ENCODE measurements around the gene CKAP2L. TPM values are rescaled to one million over a fixed set of nuclear protein-coding genes. Genes with fewer than 3 reads are reported as not detected.

CKAP2L gene
- total RNA-seq, 2 experiments from 2014 or later: 59.1 to 78.1 TPM

DNA sequence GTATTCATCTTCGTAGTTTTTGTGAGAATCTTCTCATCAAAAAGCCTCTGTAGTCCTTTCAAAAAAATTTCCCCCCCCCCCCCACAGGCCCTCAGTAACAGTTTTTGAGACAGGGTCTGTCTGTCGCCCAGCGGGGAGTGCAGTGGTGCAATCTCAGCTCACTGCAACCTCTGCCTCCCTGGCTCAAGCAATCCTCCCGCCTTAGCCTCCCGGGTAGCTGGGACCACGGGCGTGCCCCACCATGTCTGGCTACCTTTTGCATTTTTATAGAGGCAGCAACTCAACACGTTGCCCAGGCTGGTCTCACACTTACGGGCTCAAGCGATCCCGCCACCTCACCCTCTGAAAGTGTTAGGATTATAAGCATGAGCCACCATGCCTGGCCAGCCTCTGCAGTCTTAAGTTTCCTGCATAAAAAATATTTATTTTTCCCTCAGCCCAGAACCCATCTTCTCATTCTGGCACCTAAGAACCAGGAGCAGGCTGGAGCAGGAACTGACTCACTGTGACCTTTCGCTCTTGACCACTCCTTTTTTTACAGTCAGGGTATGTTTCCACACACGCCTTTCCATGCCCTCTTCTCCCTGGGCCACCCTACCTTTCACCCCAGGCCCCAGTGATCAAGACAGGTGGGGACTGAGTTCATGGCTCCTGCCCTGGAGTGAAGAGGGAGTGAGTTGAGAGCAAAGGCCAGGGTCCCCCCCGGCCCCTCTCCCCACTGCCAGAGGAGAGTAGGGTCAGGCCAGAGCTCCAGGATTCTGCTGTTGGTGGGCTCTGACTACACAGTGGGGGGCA is 76.1 kb downstream of the CKAP2L start:
- ChIA-PET POLR2A (no interaction called here), CTCF (interaction anchor here (0.7 to 1.7 kb wide), 4 partner anchors 9 to 1182 kb away, joined by 3 to 7 read pairs (median 4); no protein-coding TSS in a partner anchor)
- no peak overlapping the region for H3K4me3 Mint-ChIP-seq
- no peaks in the 10 kb centered on the region for H3K9me3 Mint-ChIP-seq
- no peaks in the 10 kb centered on the region for H3K27me3 Mint-ChIP-seq
- no peak overlapping the region for H3K27ac Mint-ChIP-seq
- H3K36me3 Mint-ChIP-seq (ENCODE audit: low read depth): no peaks in the 10 kb centered on the region
- peaks cover 54% of the 10 kb centered on the region for H3K4me1 Mint-ChIP-seq
- DNase-seq: no peak

- CTCF ChIA-PET: interaction anchor here (1.0 to 2.2 kb wide), 4 partner anchors 17 to 61 kb away, joined by 3 to 7 read pairs (median 4); no protein-coding TSS in a partner anchor
- Mint-ChIP-seq H3K9me3 (no peaks in the 10 kb centered on the region), H3K4me3 (no peak overlapping the region), H3K36me3 (ENCODE audit: low read depth) (no peaks in the 10 kb centered on the region), H3K27me3 (no peaks in the 10 kb centered on the region), H3K4me1 (peaks cover 46% of the 10 kb centered on the region), H3K27ac (no peak overlapping the region)
- no peak for DNase-seq
- POLR2A ChIA-PET: no interaction called here
These were observed 76.9 kb downstream of the CKAP2L start for GRCh38 chr2:112687522-112687921.

Other genes with a start within 250 kb of the CKAP2L start
- gene POLR1B, start 222.1 kb downstream of the CKAP2L start, total RNA-seq: 10 to 100 TPM; 34.6 to 35.2 TPM
- gene CHCHD5, start 180.0 kb downstream of the CKAP2L start, total RNA-seq: 10 to 100 TPM; 33.5 to 33.6 TPM
- gene SLC20A1, start 118.7 kb downstream of the CKAP2L start, total RNA-seq: 100 to 1,000 TPM; 165 to 167 TPM
- not detected for gene NT5DC4, start 43.6 kb downstream of the CKAP2L start, total RNA-seq
- gene IL1A, start 19.9 kb upstream of the CKAP2L start, total RNA-seq: under 1 TPM; 0.17 to 0.21 TPM
- not detected for gene IL1B, start 72.2 kb upstream of the CKAP2L start, total RNA-seq
- not detected for gene IL37, start 146.6 kb upstream of the CKAP2L start, total RNA-seq
- gene IL36G, start 213.4 kb upstream of the CKAP2L start, total RNA-seq: not detected
- gene IL36A, start 240.8 kb upstream of the CKAP2L start, total RNA-seq: not detected